GM12891 (cell line): ENCODE results near the gene ZNF316.

Experiments used
- POLR2A ChIP-seq: IDR thresholded peaks from 2 replicates; pipeline ENCODE4 v1.6.1; 2011; ENCODE audit warnings: low read depth, low read length, control low read depth
- POLR2AphosphoS5 ChIP-seq: IDR thresholded peaks from 2 replicates; pipeline ENCODE4 v1.6.1; 2011; ENCODE audit warnings: low read depth, low read length, control low read depth
- POU2F2 ChIP-seq: IDR thresholded peaks from 2 replicates; pipeline ENCODE4 v1.6.1; 2011; ENCODE audit warnings: low read depth, mild to moderate bottlenecking, control low read depth, low read length, moderate library complexity
- SPI1 ChIP-seq: IDR thresholded peaks from 2 replicates; pipeline ENCODE4 v1.6.1; 2011; ENCODE audit warnings: low read depth, low read length, control low read depth
- TAF1 ChIP-seq: IDR thresholded peaks from 2 replicates; pipeline ENCODE4 v1.6.1; 2011; ENCODE audit warnings: low read depth, low read length, control low read depth

GRCh38 chr7:6608081-6608480 lies 29.0 kb upstream of the ZNF316 start:
- TF ChIP-seq TAF1 (no peak), POLR2AphosphoS5 (no peak), POLR2A (no peak), POU2F2 (no peak), SPI1 (no peak)
